Measurements from ENCODE around the gene SLC2A2.

- TF ChIP-seq POLR2A (IDR thresholded peaks at IDR 0.05; ENCODE audit: low read length) (no peak), GATA1 (IDR thresholded peaks at IDR 0.05; ENCODE audit: low read depth, low read length) (no peak)
Measured at GRCh38 chr3:170961616-170962400, 64.7 kb downstream of the SLC2A2 start.

All from erythroblast (primary cell).